SK-N-SH (cell line): ENCODE results near the gene PRKAG1. TPM values are rescaled to one million over a fixed set of nuclear protein-coding genes. Genes with fewer than 3 reads are reported as not detected.

Experiments used
- CTCF ChIA-PET: fragments of 300-600, 350-600 bp; formaldehyde crosslinking; extraction: SDS; loops from one replicate; lab custom pipeline; 2021; lab: Yijun Ruan, JAX
- POLR2A ChIA-PET: fragments of 350-600 bp; sonication (Branson Sonifier 250); formaldehyde crosslinking; extraction: SDS; loops from one replicate; lab custom pipeline; 2020; ENCODE audit warnings: antibody characterized with exemption, inconsistent platforms; lab: Yijun Ruan, JAX
- DNase-seq: peaks from one replicate; pipeline ENCODE4 v3.0.0; 2012
- H2AFZ ChIP-seq: fragments of 200-600 bp; sonication (generic); 2 replicates; pipeline ENCODE4 v1.8.1; 2016; ENCODE audit warnings: antibody characterized with exemption, mild to moderate bottlenecking, low read depth
- H3F3A ChIP-seq: fragments of 200-600 bp; sonication (generic); replicated peaks from 2 replicates; pipeline ENCODE3; 2016; ENCODE audit warnings: antibody characterized with exemption, mild to moderate bottlenecking; ENCODE audit not compliant: insufficient read depth
- H3K27ac ChIP-seq, 2 experiments: fragments of 200-500 bp in 1 of 2; fragments of 200-600 bp in 1 of 2; sonication (Bioruptor generic) in 1 of 2; sonication (generic), shearing (Covaris generic) in 1 of 2; 2 replicates each; pipeline versions ENCODE4 v1.5.1 to v1.6.1; 2014 to 2016; ENCODE audit warnings: low read depth in 2 of 2, inconsistent platforms in 1 of 2, low read length in 1 of 2, mild to moderate bottlenecking in 1 of 2, mixed read lengths in 1 of 2
- H3K27me3 ChIP-seq: fragments of 200-600 bp; sonication (generic), shearing (Covaris generic); 2 replicates; pipeline ENCODE4 v1.6.1; 2016; ENCODE audit warnings: mixed run types; ENCODE audit not compliant: insufficient read depth
- H3K36me3 ChIP-seq, 2 experiments: fragments of 200-500 bp in 1 of 2; fragments of 200-600 bp in 1 of 2; sonication (Bioruptor generic) in 1 of 2; sonication (generic) in 1 of 2; replicated peaks in 1 of 2; 2 replicates each; pipeline versions ENCODE3 to v1.5.1; 2014 to 2016; ENCODE audit warnings: low read length in 1 of 2, mild to moderate bottlenecking in 1 of 2; ENCODE audit not compliant: insufficient read depth in 2 of 2, control insufficient read depth in 1 of 2
- H3K4me1 ChIP-seq, 2 experiments: fragments of 200-500 bp in 1 of 2; fragments of 200-600 bp in 1 of 2; sonication (Bioruptor generic) in 1 of 2; sonication (generic), shearing (Covaris generic) in 1 of 2; 2 replicates each; pipeline versions ENCODE4 v1.5.1 to v1.6.1; 2014 to 2016; ENCODE audit warnings: low read depth in 1 of 2, low read length in 1 of 2, mixed run types in 1 of 2; ENCODE audit not compliant: insufficient read depth in 2 of 2, control insufficient read depth in 1 of 2
- H3K4me2 ChIP-seq: fragments of 200-600 bp; sonication (generic), shearing (Covaris generic); 2 replicates; pipeline ENCODE4 v1.6.1; 2017; ENCODE audit warnings: mixed run types
- H3K4me3 ChIP-seq, 2 experiments: fragments of 200-500 bp in 1 of 2; fragments of 200-600 bp in 1 of 2; sonication (Bioruptor generic) in 1 of 2; sonication (generic), shearing (Covaris generic) in 1 of 2; 2 replicates each; pipeline versions ENCODE4 v1.5.1 to v1.8.1; 2014 to 2016; ENCODE audit warnings: low read depth in 2 of 2, inconsistent platforms in 1 of 2, low read length in 1 of 2, mild to moderate bottlenecking in 1 of 2, mixed read lengths in 1 of 2, moderate library complexity in 1 of 2
- H3K79me2 ChIP-seq: fragments of 200-600 bp; sonication (generic); 2 replicates; pipeline ENCODE4 v1.8.1; 2017; ENCODE audit warnings: mild to moderate bottlenecking; ENCODE audit not compliant: insufficient read depth
- H3K9ac ChIP-seq: fragments of 200-600 bp; sonication (generic); 2 replicates; pipeline ENCODE4 v1.6.1; 2017; ENCODE audit warnings: mixed run types
- H3K9me2 ChIP-seq: fragments of 200-600 bp; sonication (generic); 2 replicates; pipeline ENCODE4 v1.6.1; 2017; ENCODE audit warnings: mixed run types
- H3K9me3 ChIP-seq: fragments of 200-600 bp; sonication (generic); 2 replicates; pipeline ENCODE4 v1.6.1; 2017; ENCODE audit warnings: mixed run types, mild to moderate bottlenecking, moderate library complexity
- H4K20me1 ChIP-seq: fragments of 200-600 bp; sonication (generic); 2 replicates; pipeline ENCODE4 v1.6.1; 2017; ENCODE audit warnings: mild to moderate bottlenecking, mixed run types; ENCODE audit not compliant: insufficient read depth
- EZH2phosphoT487 ChIP-seq: fragments of 200-600 bp; sonication (generic); IDR thresholded peaks from 2 replicates; pipeline ENCODE4 v1.6.1; 2017; ENCODE audit warnings: low read depth, mixed run types, mild to moderate bottlenecking, antibody characterized with exemption, moderate library complexity, borderline replicate concordance
- FOSL2 ChIP-seq: IDR thresholded peaks from 2 replicates; pipeline ENCODE4 v1.4.0; 2012; ENCODE audit warnings: low read depth, mild to moderate bottlenecking, moderate library complexity, borderline replicate concordance
- FOXJ3 ChIP-seq: sonication (generic); formaldehyde crosslinking; IDR thresholded peaks from 2 replicates; pipeline ENCODE4 v1.5.1; 2020; ENCODE audit warnings: mild to moderate bottlenecking, missing genetic modification reagents
- GATA2 ChIP-seq: sonication (generic); formaldehyde crosslinking; IDR thresholded peaks from 2 replicates; pipeline ENCODE4 v1.5.0; 2020; ENCODE audit warnings: mild to moderate bottlenecking, missing genetic modification reagents
- SIN3A ChIP-seq: IDR thresholded peaks from 2 replicates; pipeline ENCODE4 v1.6.1; 2012; ENCODE audit warnings: low read depth, mild to moderate bottlenecking, low read length, moderate library complexity, borderline replicate concordance
- SMC3 ChIP-seq: IDR thresholded peaks from 2 replicates; pipeline ENCODE4 v1.6.1; 2012; ENCODE audit warnings: low read depth, low read length, improper control_type of control experiment
- WGBS: methylation state at CpG from one replicate; pipeline ENCODE4 v1.1.6; 2017; ENCODE audit warnings: low lambda C conversion rate; 5-methylcytosine and 5-hydroxymethylcytosine counted together
- polyA plus RNA-seq, 3 experiments: library from polyadenylated mRNA; depleted of rRNA; stranded (reverse); fragments of >200 nt; gene quantifications; 2 replicates each; pipeline ENCODE4 v1.2.3, GENCODE V29; 2012
- TF ChIP-seq, protein P1 (sequence below): fragments of 150-350 bp; IDR thresholded peaks from 2 replicates; pipeline ENCODE4 v1.6.1; 2017; ENCODE audit warnings: antibody characterized with exemption, low read length, low read depth, borderline replicate concordance
- TF ChIP-seq, protein P2 (sequence below): IDR thresholded peaks from 2 replicates; pipeline ENCODE4 v1.4.0; 2012; ENCODE audit warnings: low read depth, borderline replicate concordance
- TF ChIP-seq, protein P3 (sequence below): fragments of 150-350 bp; IDR thresholded peaks from 2 replicates; pipeline ENCODE4 v1.6.1; 2016; ENCODE audit warnings: mild to moderate bottlenecking, low read depth, low read length

The PRKAG1 gene
- polyA plus RNA-seq, 1 of the 3 experiments (the other 2 are of a cell fraction), result 75.1 TPM

DNA sequence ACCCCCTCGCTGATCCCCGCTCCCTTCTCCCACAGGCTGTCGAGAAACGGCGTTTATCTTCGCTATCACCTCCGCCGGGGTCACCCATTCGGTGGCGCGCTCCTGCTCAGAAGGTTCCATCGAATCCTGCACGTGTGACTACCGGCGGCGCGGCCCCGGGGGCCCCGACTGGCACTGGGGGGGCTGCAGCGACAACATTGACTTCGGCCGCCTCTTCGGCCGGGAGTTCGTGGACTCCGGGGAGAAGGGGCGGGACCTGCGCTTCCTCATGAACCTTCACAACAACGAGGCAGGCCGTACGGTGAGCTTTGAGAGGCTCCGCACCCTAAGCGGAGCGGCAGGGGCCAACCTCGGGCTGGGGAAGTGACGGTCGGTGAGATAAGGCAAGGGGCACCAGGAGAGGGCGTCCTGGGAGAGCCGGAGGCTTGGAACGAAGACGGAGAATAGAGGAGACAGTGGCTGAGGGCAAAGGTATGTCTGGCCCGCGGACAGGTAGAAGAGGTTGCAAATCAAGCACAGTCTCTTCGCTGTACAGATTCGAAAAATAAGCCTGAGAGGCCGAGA lies 38.1 kb downstream of the PRKAG1 start:
- no peak overlapping the region for H2AFZ ChIP-seq
- TF ChIP-seq EZH2phosphoT487, result peak; percentile 49; the same call in 1 of the 2 replicates
- TF ChIP-seq SMC3, result no peak
- ChIA-PET CTCF (interaction anchor here (1.3 to 33.0 kb wide), 9 partner anchors 5 to 128 kb away, joined by 3 to 935 read pairs (median 6); partner anchors contain the start of genes ARF3, DDN, DDX23 and WNT1), POLR2A (no interaction called here)
- no peaks in the 10 kb centered on the region for H3F3A ChIP-seq
- peaks cover 0 to 26% of the 10 kb centered on the region in 2 experiments; a peak in 1 of 4 replicates for H3K4me1 ChIP-seq
- no peak overlapping the region for H3K9ac ChIP-seq
- no peaks in the 10 kb centered on the region for H3K9me3 ChIP-seq
- H3K4me3 ChIP-seq, result peak overlapping the region in 1 of 2 experiments; percentile 10; a peak in 2 of 4 replicates
- H3K9me2 ChIP-seq, result no peaks in the 10 kb centered on the region
- no peaks in the 10 kb centered on the region for H3K36me3 ChIP-seq
- peak overlapping the region; percentile 65 for H3K4me2 ChIP-seq
- no peaks in the 10 kb centered on the region for H3K79me2 ChIP-seq
- peaks cover 78% of the 10 kb centered on the region for H3K27me3 ChIP-seq
- peak; percentile 62 for DNase-seq
- H3K27ac ChIP-seq, result no peak overlapping the region
- no peaks in the 10 kb centered on the region for H4K20me1 ChIP-seq
- 19% methylated on average over 42 of the region's 46 CpGs for WGBS

DNA sequence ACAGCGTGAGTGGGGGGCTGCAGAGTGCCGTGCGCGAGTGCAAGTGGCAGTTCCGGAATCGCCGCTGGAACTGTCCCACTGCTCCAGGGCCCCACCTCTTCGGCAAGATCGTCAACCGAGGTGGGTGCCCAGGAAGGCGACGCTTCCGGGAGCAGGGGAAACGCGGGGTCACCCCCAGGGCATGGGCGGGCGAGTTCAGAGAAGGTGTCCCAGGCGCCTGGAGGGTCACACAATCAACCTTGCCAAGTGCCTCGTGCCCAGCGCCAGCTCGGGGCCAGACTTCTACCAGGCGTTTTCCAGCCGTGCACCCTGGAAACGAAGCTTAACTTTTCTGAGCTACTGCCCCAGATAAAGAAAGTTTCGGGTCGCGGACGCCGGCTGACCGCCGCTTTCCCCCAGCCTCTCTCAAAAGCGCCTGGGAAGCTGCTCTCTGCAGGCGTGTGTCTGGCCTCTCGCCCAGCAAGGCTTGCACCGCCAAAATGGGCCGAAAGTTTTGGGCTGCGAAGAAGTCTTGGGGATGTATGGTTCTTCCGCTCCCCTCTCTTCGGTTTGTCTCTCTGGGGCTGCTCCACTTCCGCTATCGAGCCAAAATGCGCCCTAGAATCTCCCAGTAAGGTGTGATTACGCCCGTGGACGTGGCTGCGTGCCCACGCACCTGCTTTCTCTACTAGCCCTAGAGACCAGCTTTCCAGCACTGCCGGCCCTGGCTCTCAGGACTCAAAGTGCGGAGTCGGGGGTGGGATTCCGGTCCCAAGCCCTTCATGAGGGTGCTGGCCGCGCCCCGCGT lies 38.8 kb downstream of the PRKAG1 start:
- H2AFZ ChIP-seq, result no peak overlapping the region; the same call in 1 of the 2 replicates
- H3K27ac ChIP-seq, result no peak overlapping the region
- TF ChIP-seq, protein P1, sequence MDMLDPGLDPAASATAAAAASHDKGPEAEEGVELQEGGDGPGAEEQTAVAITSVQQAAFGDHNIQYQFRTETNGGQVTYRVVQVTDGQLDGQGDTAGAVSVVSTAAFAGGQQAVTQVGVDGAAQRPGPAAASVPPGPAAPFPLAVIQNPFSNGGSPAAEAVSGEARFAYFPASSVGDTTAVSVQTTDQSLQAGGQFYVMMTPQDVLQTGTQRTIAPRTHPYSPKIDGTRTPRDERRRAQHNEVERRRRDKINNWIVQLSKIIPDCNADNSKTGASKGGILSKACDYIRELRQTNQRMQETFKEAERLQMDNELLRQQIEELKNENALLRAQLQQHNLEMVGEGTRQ, result no peak
- TF ChIP-seq EZH2phosphoT487, result no peak
- TF ChIP-seq SMC3, result no peak
- TF ChIP-seq FOSL2, result no peak
- no peak for TF ChIP-seq SIN3A
- no peak for TF ChIP-seq FOXJ3 (CRISPR knock-in tag)
- TF ChIP-seq, protein P2, sequence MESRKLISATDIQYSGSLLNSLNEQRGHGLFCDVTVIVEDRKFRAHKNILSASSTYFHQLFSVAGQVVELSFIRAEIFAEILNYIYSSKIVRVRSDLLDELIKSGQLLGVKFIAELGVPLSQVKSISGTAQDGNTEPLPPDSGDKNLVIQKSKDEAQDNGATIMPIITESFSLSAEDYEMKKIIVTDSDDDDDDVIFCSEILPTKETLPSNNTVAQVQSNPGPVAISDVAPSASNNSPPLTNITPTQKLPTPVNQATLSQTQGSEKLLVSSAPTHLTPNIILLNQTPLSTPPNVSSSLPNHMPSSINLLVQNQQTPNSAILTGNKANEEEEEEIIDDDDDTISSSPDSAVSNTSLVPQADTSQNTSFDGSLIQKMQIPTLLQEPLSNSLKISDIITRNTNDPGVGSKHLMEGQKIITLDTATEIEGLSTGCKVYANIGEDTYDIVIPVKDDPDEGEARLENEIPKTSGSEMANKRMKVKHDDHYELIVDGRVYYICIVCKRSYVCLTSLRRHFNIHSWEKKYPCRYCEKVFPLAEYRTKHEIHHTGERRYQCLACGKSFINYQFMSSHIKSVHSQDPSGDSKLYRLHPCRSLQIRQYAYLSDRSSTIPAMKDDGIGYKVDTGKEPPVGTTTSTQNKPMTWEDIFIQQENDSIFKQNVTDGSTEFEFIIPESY, result no peak
- TF ChIP-seq GATA2 (CRISPR knock-in tag), result no peak
- TF ChIP-seq, protein P3, sequence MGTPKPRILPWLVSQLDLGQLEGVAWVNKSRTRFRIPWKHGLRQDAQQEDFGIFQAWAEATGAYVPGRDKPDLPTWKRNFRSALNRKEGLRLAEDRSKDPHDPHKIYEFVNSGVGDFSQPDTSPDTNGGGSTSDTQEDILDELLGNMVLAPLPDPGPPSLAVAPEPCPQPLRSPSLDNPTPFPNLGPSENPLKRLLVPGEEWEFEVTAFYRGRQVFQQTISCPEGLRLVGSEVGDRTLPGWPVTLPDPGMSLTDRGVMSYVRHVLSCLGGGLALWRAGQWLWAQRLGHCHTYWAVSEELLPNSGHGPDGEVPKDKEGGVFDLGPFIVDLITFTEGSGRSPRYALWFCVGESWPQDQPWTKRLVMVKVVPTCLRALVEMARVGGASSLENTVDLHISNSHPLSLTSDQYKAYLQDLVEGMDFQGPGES, result no peak
- no peak overlapping the region for H3K9ac ChIP-seq
- WGBS, result 18% methylated on average over 29 of the region's 55 CpGs
- ChIA-PET CTCF (interaction anchor here (0.8 to 33.0 kb wide), 11 partner anchors 4 to 127 kb away, joined by 3 to 935 read pairs (median 6); partner anchors contain the start of genes ARF3, DDN, DDX23 and WNT1), POLR2A (no interaction called here)
- no peaks in the 10 kb centered on the region for H3K9me2 ChIP-seq
- no peaks in the 10 kb centered on the region for H3K9me3 ChIP-seq
- no peaks in the 10 kb centered on the region for H3K79me2 ChIP-seq
- H3K4me3 ChIP-seq, result peak overlapping the region; percentile 7 to 17; a peak in 1 of 4 replicates
- H3K36me3 ChIP-seq, result no peaks in the 10 kb centered on the region
- H3K27me3 ChIP-seq, result peaks cover 77% of the 10 kb centered on the region
- H4K20me1 ChIP-seq, result no peaks in the 10 kb centered on the region
- H3K4me1 ChIP-seq, result peaks cover 0 to 26% of the 10 kb centered on the region in 2 experiments; a peak in 1 of 4 replicates
- DNase-seq, result no peak
- H3K4me2 ChIP-seq, result peak overlapping the region; percentile 65
- no peaks in the 10 kb centered on the region for H3F3A ChIP-seq
